ENCODE results near the gene PLXNA4. TPM values are rescaled to one million over a fixed set of nuclear protein-coding genes. Genes with fewer than 3 reads are reported as not detected.

Gene PLXNA4
- total RNA-seq, 4 donors from 2014 or later: 1.1 to 2.8 (median 1.4) TPM

- Histone ChIP-seq H3K4me3 (no peak overlapping the region), H3K9me3 (no peaks in the 10 kb centered on the region), H3K27me3 (no peaks in the 10 kb centered on the region), H3K36me3 (no peaks in the 10 kb centered on the region), H3K27ac (no peak overlapping the region), H3K4me1 (peaks cover 0 to 13% (median 8%) of the 10 kb centered on the region in 4 donors)
- TF ChIP-seq EP300 (IDR thresholded peaks at IDR 0.05; ENCODE audit: low read depth) (no peak), POLR2A (IDR thresholded peaks at IDR 0.05) (no peak), POLR2AphosphoS5 (IDR thresholded peaks at IDR 0.05) (no peak), CTCF (IDR thresholded peaks at IDR 0.05) (no peak)
- DNase-seq: no peak
- intact Hi-C loops (cut with DNase I; ENCODE audit: low total_unique reads): no loop called here
- in situ Hi-C loops (cut with MboI; ENCODE audit: low pct_ligation_motif_present in 1 of 4, low pct_unique_long_range_greater_than_20kb in 1 of 4, low sequenced_read_pairs in 3 of 4): no loop called here
- WGBS, 2 donors (ENCODE audit: low coverage in 1 of 2): 84 to 91% methylated on average over 5 of the region's 5 CpGs
Measured at GRCh38 chr7:132244903-132245480, 331.3 kb downstream of the PLXNA4 start.

GRCh38 chr7:132243463-132243862, 332.8 kb downstream of the PLXNA4 start:
- no peaks in the 10 kb centered on the region for H3K36me3 ChIP-seq
- WGBS, 2 donors (ENCODE audit: low coverage in 1 of 2): 87 to 88% methylated on average over 3 of the region's 3 CpGs
- intact Hi-C loops (cut with DNase I; ENCODE audit: low total_unique reads): no loop called here
- H3K4me3 ChIP-seq: no peak overlapping the region
- in situ Hi-C loops (cut with MboI; ENCODE audit: low pct_ligation_motif_present in 1 of 4, low pct_unique_long_range_greater_than_20kb in 1 of 4, low sequenced_read_pairs in 3 of 4): no loop called here
- no peak for DNase-seq
- H3K9me3 ChIP-seq: no peaks in the 10 kb centered on the region
- peaks cover 0 to 10% (median 2%) of the 10 kb centered on the region in 4 donors for H3K4me1 ChIP-seq
- no peak for TF ChIP-seq EP300 (IDR thresholded peaks at IDR 0.05; ENCODE audit: low read depth)
- TF ChIP-seq CTCF (IDR thresholded peaks at IDR 0.05): no peak
- no peak for TF ChIP-seq POLR2AphosphoS5 (IDR thresholded peaks at IDR 0.05)
- no peak for TF ChIP-seq POLR2A (IDR thresholded peaks at IDR 0.05)
- H3K27ac ChIP-seq: no peak overlapping the region
- H3K27me3 ChIP-seq: no peaks in the 10 kb centered on the region

- in situ Hi-C loops (cut with MboI; ENCODE audit: low pct_ligation_motif_present in 1 of 4, low pct_unique_long_range_greater_than_20kb in 1 of 4, low sequenced_read_pairs in 3 of 4) (no loop called here), intact Hi-C loops (cut with DNase I; ENCODE audit: low total_unique reads) (no loop called here)
- H3K4me1 ChIP-seq: peaks cover 0 to 10% (median 2%) of the 10 kb centered on the region in 4 donors
- no peak for TF ChIP-seq POLR2A (IDR thresholded peaks at IDR 0.05)
- TF ChIP-seq POLR2AphosphoS5 (IDR thresholded peaks at IDR 0.05): no peak
- no peak for TF ChIP-seq EP300 (IDR thresholded peaks at IDR 0.05; ENCODE audit: low read depth)
- TF ChIP-seq CTCF (IDR thresholded peaks at IDR 0.05): no peak
- no peak overlapping the region for H3K27ac ChIP-seq
- no peak for DNase-seq
- 69 to 72% methylated on average over 1 of the region's 1 CpG for WGBS, 2 donors (ENCODE audit: low coverage in 1 of 2)
- H3K27me3 ChIP-seq: no peaks in the 10 kb centered on the region
- no peak overlapping the region for H3K4me3 ChIP-seq
- H3K9me3 ChIP-seq: no peaks in the 10 kb centered on the region
- no peaks in the 10 kb centered on the region for H3K36me3 ChIP-seq
Measured at GRCh38 chr7:132243051-132243450, 333.2 kb downstream of the PLXNA4 start.

- no peaks in the 10 kb centered on the region for H3K36me3 ChIP-seq
- H3K9me3 ChIP-seq: no peaks in the 10 kb centered on the region
- intact Hi-C loops (cut with DNase I; ENCODE audit: low total_unique reads): no loop called here
- DNase-seq: no peak
- 68 to 88% methylated on average over 4 to 5 of the region's 5 CpGs for WGBS, 2 donors (ENCODE audit: low coverage in 1 of 2)
- H3K27ac ChIP-seq: no peak overlapping the region
- no peak overlapping the region for H3K4me3 ChIP-seq
- peaks cover 0 to 10% (median 2%) of the 10 kb centered on the region in 4 donors for H3K4me1 ChIP-seq
- H3K27me3 ChIP-seq: no peaks in the 10 kb centered on the region
- TF ChIP-seq POLR2A (IDR thresholded peaks at IDR 0.05) (no peak), POLR2AphosphoS5 (IDR thresholded peaks at IDR 0.05) (peak in 1 of 3 donors; percentile 21)
- in situ Hi-C loops (cut with MboI; ENCODE audit: low pct_ligation_motif_present in 1 of 4, low pct_unique_long_range_greater_than_20kb in 1 of 4, low sequenced_read_pairs in 3 of 4): no loop called here
Measured at GRCh38 chr7:132242192-132242812, 334.0 kb downstream of the PLXNA4 start.
